Gastrocnemius medialis (tissue), 4 donors: ENCODE data around the gene GPR78. TPM values are rescaled to one million over a fixed set of nuclear protein-coding genes. Genes with fewer than 3 reads are reported as not detected.

Source experiments
- ATAC-seq, 2 donors: fragments of 150-250 bp; one replicate each; pipeline ENCODE4 v1.9.1; 2016
- DNase-seq, 2 donors: peaks; one replicate each; pipeline ENCODE4 v3.0.0-alpha.2; 2019
- H3K27ac ChIP-seq, 4 donors: fragments of 200-600 bp; sonication (generic); 1 replicate in 1 of 4; 2 replicates in 3 of 4; pipeline ENCODE4 v1.5.1; 2016 to 2018; ENCODE audit warnings: mild to moderate bottlenecking in 2 of 4, moderate library complexity in 1 of 4
- H3K27me3 ChIP-seq, 3 donors: fragments of 200-600 bp; sonication (generic) in 2 of 3; 1 replicate in 1 of 3; 2 replicates in 2 of 3; pipeline versions ENCODE4 v1.5.1 to v1.6.0; 2016 to 2019; ENCODE audit warnings: mild to moderate bottlenecking in 1 of 3, moderate library complexity in 1 of 3
- H3K36me3 ChIP-seq, 2 donors: fragments of 200-600 bp; sonication (generic) in 1 of 2; one replicate each; pipeline ENCODE4 v1.5.1; 2017 to 2018
- H3K4me1 ChIP-seq, 2 donors: fragments of 200-600 bp; sonication (generic) in 1 of 2; one replicate each; pipeline ENCODE4 v1.5.1; 2016 to 2017; ENCODE audit warnings: mild to moderate bottlenecking in 2 of 2
- H3K4me3 ChIP-seq, 4 donors: fragments of 200-600 bp; sonication (generic) in 3 of 4; 1 replicate in 1 of 4; 2 replicates in 3 of 4; pipeline ENCODE4 v1.5.1; 2016 to 2019; ENCODE audit warnings: mild to moderate bottlenecking in 2 of 4
- H3K9me3 ChIP-seq, 3 donors: fragments of 200-600 bp; sonication (generic) in 2 of 3; 1 replicate in 1 of 3; 2 replicates in 2 of 3; pipeline ENCODE4 v1.5.1; 2016 to 2019
- CTCF ChIP-seq, 5 experiments: fragments of 450-650 bp in 3 of 5; fragments of 200-600 bp in 2 of 5; sonication (generic) in 2 of 5; IDR thresholded peaks in 4 of 5; conservative IDR thresholded peaks in 1 of 5; 1 replicate in 4 of 5; 2 replicates in 1 of 5; pipeline ENCODE4 v1.5.1; 2016 to 2019; ENCODE audit warnings: antibody characterized with exemption in 5 of 5, mild to moderate bottlenecking in 3 of 5, moderate library complexity in 3 of 5
- POLR2A ChIP-seq, 2 donors: fragments of 450-650 bp; IDR thresholded peaks; one replicate each; pipeline ENCODE4 v1.6.1; 2017; ENCODE audit warnings: antibody characterized with exemption in 2 of 2, mild to moderate bottlenecking in 2 of 2, moderate library complexity in 2 of 2
- in situ Hi-C, 4 donors: fragments of 200-750 bp; cut with MboI; loops; one replicate each; pipeline versions ENCODE4 v1.15.0 to v1.8.0; 2017; ENCODE audit warnings: low sequenced_read_pairs in 4 of 4
- intact Hi-C: fragments of 100-400 bp; cut with DNase I; formaldehyde crosslinking; loops from one replicate; pipeline ENCODE4 v1.15.1; 2023; ENCODE audit warnings: low total_unique reads
- total RNA-seq, 4 donors: library from RNA; depleted of rRNA; stranded (reverse); fragments of >200 nt; gene quantifications; one replicate each; pipeline versions ENCODE4 v1.1.0 to v1.2.3, GENCODE V29; 2016

GPR78 gene
- total RNA-seq, 4 donors from 2014 or later, result not detected

- Histone ChIP-seq H3K27ac (no peak overlapping the region), H3K27me3 (peaks cover 0 to 3% (median 0%) of the 10 kb centered on the region in 3 donors), H3K36me3 (no peaks in the 10 kb centered on the region), H3K9me3 (no peaks in the 10 kb centered on the region), H3K4me1 (no peaks in the 10 kb centered on the region), H3K4me3 (no peak overlapping the region)
- in situ Hi-C loops (no loop called here), intact Hi-C loops (no loop called here)
- no peak for TF ChIP-seq POLR2A (IDR thresholded peaks at IDR 0.05)
- TF ChIP-seq CTCF (IDR thresholded peaks at IDR 0.05 in 4 of 5, conservative IDR thresholded peaks at IDR 0.05 in 1 of 5), result no peak
- ATAC-seq (no peak), DNase-seq (no peak)
Measured at GRCh38 chr4:8534611-8535010, 45.6 kb upstream of the GPR78 start.

DNA sequence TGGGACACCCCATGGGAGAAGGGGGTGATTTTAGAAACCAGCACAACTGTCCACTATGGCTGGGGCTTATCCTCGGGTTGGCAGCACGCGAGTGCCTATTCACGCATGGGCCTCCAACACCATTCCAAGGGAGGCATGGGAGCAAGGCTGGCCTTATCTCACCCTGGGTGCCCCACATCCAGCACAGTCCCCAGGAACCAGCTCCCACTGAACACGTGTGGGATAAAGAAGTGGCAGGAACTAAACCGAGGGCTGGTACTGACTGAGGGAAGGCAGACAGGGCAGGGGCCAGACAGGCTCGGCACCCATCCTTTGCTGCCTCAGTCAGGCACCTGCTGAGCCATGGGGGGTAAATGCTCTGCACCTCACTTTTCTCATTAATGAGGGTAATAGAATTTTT, 43.7 kb upstream of the GPR78 start:
- Histone ChIP-seq H3K4me1 (no peaks in the 10 kb centered on the region), H3K4me3 (no peak overlapping the region), H3K9me3 (no peaks in the 10 kb centered on the region), H3K27me3 (peaks cover 0 to under 1% (median 0%) of the 10 kb centered on the region in 3 donors), H3K27ac (no peak overlapping the region), H3K36me3 (no peaks in the 10 kb centered on the region)
- in situ Hi-C loops, result no loop called here
- no peak for TF ChIP-seq CTCF (IDR thresholded peaks at IDR 0.05 in 4 of 5, conservative IDR thresholded peaks at IDR 0.05 in 1 of 5)
- no peak for TF ChIP-seq POLR2A (IDR thresholded peaks at IDR 0.05)
- ATAC-seq (no peak), DNase-seq (no peak)
- intact Hi-C loops, result no loop called here

- Histone ChIP-seq H3K27ac (no peak overlapping the region), H3K4me3 (no peak overlapping the region), H3K4me1 (no peaks in the 10 kb centered on the region), H3K27me3 (no peaks in the 10 kb centered on the region), H3K9me3 (no peaks in the 10 kb centered on the region), H3K36me3 (no peaks in the 10 kb centered on the region)
- TF ChIP-seq POLR2A (IDR thresholded peaks at IDR 0.05) (no peak), CTCF (IDR thresholded peaks at IDR 0.05 in 4 of 5, conservative IDR thresholded peaks at IDR 0.05 in 1 of 5) (no peak)
- peak; percentile 17 to 57 for DNase-seq
- intact Hi-C loops, result no loop called here
- in situ Hi-C loops, result no loop called here
- ATAC-seq, result peak; percentile 59 to 87
Measured at GRCh38 chr4:8537041-8537461, 43.1 kb upstream of the GPR78 start.

DNA sequence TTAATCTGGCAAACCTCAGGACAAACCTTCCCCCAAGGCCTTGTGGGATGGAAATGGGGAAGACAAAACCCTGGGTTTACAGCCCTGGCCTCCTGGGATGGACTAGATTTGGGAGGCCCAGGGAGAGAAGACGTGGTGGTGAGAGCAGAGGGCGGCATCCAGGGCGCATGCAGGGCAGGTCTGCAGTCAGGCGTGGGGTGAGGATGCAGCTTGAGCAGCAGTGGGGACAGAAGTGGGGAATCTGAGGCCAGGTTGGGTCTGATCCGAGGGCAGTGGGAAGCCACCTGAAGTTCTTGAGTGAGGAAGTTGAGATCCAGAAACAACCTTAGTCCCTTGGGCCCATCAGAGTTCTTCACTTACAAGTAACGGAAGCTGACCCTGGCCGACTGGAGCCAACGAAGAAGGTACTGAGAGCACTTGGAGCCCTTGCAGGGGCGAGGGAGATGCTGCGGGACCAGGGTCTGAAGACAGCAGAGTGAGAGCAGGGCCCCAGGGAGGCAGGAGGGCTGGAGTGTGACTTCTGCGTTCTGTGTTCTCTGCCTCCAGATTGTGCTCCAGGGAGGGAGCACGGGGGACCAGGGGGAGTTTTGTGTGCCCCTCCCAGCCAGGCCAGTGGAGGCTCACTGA, 42.0 kb upstream of the GPR78 start:
- intact Hi-C loops, result no loop called here

More for the DNA sequence above, 42.0 kb upstream of the GPR78 start:
- Histone ChIP-seq H3K9me3 (no peaks in the 10 kb centered on the region), H3K27ac (no peak overlapping the region), H3K36me3 (no peaks in the 10 kb centered on the region), H3K4me3 (no peak overlapping the region), H3K27me3 (no peaks in the 10 kb centered on the region), H3K4me1 (no peaks in the 10 kb centered on the region)
- ATAC-seq, result no peak
- in situ Hi-C loops, result no loop called here
- no peak for DNase-seq
- TF ChIP-seq CTCF (IDR thresholded peaks at IDR 0.05 in 4 of 5, conservative IDR thresholded peaks at IDR 0.05 in 1 of 5) (no peak), POLR2A (IDR thresholded peaks at IDR 0.05) (no peak)
